CD8-positive, alpha-beta memory T cell (primary cell): ENCODE results near the gene PTGFRN. TPM values are rescaled to one million over a fixed set of nuclear protein-coding genes. Genes with fewer than 3 reads are reported as not detected.

ENCODE experiments used
- CTCF ChIA-PET: fragments of 350-600 bp; sonication (Branson Sonifier 250); formaldehyde crosslinking; loops from one replicate; lab custom pipeline; 2021; ENCODE audit warnings: antibody characterized with exemption; lab: Charles Lee
- POLR2A ChIA-PET: fragments of 350-600 bp; sonication (Branson Sonifier 250); formaldehyde crosslinking; loops from one replicate; lab custom pipeline; 2021; ENCODE audit warnings: antibody characterized with exemption; lab: Charles Lee
- DNase-seq, 5 donors: peaks; one replicate each; pipeline versions ENCODE4 v3.0.0 to v3.0.0-alpha.2; 2020 to 2022; ENCODE audit warnings: mixed read lengths in 1 of 5
- H3K27ac ChIP-seq: one replicate; pipeline ENCODE4 v1.7.0; 2013; ENCODE audit warnings: low read depth, mild to moderate bottlenecking, low read length, moderate library complexity
- H3K27me3 ChIP-seq: 2 replicates; pipeline ENCODE4 v1.7.0; 2013; ENCODE audit warnings: low read length, mild to moderate bottlenecking; ENCODE audit not compliant: insufficient read depth, poor library complexity, severe bottlenecking
- H3K36me3 ChIP-seq: 2 replicates; pipeline ENCODE4 v1.7.0; 2013; ENCODE audit warnings: mild to moderate bottlenecking, low read length, moderate library complexity; ENCODE audit not compliant: insufficient read depth
- H3K4me1 ChIP-seq: 2 replicates; pipeline ENCODE4 v1.7.0; 2013; ENCODE audit warnings: mild to moderate bottlenecking, low read length, moderate library complexity; ENCODE audit not compliant: insufficient read depth
- H3K4me3 ChIP-seq: 2 replicates; pipeline ENCODE4 v1.7.0; 2013; ENCODE audit warnings: mild to moderate bottlenecking, low read length
- H3K9me3 ChIP-seq: 2 replicates; pipeline ENCODE4 v1.7.0; 2013; ENCODE audit warnings: mild to moderate bottlenecking, low read length
- H3K27ac Mint-ChIP-seq, 8 donors: one replicate each; pipeline ENCODE4 v1.8.0; 2020 to 2021; ENCODE audit warnings: mixed read lengths in 8 of 8, mild to moderate bottlenecking in 6 of 8, inconsistent platforms in 3 of 8, moderate library complexity in 3 of 8
- H3K27me3 Mint-ChIP-seq, 2 donors: one replicate each; pipeline ENCODE4 v1.8.0; 2020 to 2021; ENCODE audit warnings: mixed read lengths in 2 of 2, mild to moderate bottlenecking in 1 of 2, moderate library complexity in 1 of 2
- H3K36me3 Mint-ChIP-seq, 3 donors: one replicate each; pipeline ENCODE4 v1.8.0; 2020 to 2021; ENCODE audit warnings: mixed read lengths in 3 of 3, inconsistent platforms in 1 of 3, mild to moderate bottlenecking in 1 of 3
- H3K4me1 Mint-ChIP-seq, 3 donors: one replicate each; pipeline ENCODE4 v1.8.0; 2020 to 2021; ENCODE audit warnings: mixed read lengths in 3 of 3, inconsistent platforms in 1 of 3, mild to moderate bottlenecking in 1 of 3
- H3K4me3 Mint-ChIP-seq, 7 donors: one replicate each; pipeline ENCODE4 v1.8.0; 2020 to 2021; ENCODE audit warnings: mixed read lengths in 7 of 7, mild to moderate bottlenecking in 6 of 7, moderate library complexity in 4 of 7, inconsistent platforms in 2 of 7
- H3K9me3 Mint-ChIP-seq, 5 donors: one replicate each; pipeline ENCODE4 v1.8.0; 2020 to 2022; ENCODE audit warnings: mixed read lengths in 5 of 5, mild to moderate bottlenecking in 3 of 5, moderate library complexity in 2 of 5, inconsistent platforms in 1 of 5
- polyA plus RNA-seq: library from polyadenylated mRNA; unstranded; fragments of 300-500 nt; fragmentation: Illumina TruSeq; gene quantifications from one replicate; pipeline ENCODE4 v1.2.3, GENCODE V29; 2021
- total RNA-seq, 2 experiments: library from RNA; stranded (reverse); gene quantifications; one replicate each; pipeline ENCODE4 v1.2.3, GENCODE V29; 2021

Gene PTGFRN
- total and polyA plus RNA-seq, 3 experiments from 2014 or later, result 0.39 to 6.5 (median 6.1) TPM

DNA sequence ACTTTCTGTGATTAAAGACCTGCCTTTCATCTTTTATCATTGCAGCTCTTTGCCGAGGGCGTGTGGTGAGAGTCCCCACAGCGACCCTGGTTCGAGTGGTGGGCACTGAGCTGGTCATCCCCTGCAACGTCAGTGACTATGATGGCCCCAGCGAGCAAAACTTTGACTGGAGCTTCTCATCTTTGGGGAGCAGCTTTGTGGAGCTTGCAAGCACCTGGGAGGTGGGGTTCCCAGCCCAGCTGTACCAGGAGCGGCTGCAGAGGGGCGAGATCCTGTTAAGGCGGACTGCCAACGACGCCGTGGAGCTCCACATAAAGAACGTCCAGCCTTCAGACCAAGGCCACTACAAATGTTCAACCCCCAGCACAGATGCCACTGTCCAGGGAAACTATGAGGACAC lies 32.0 kb downstream of the PTGFRN start:
- Histone ChIP-seq H3K27ac (no peak overlapping the region), H3K36me3 (no peaks in the 10 kb centered on the region), H3K9me3 (no peaks in the 10 kb centered on the region), H3K4me3 (no peak overlapping the region), H3K27me3 (no peaks in the 10 kb centered on the region), H3K4me1 (peaks cover 10% of the 10 kb centered on the region)
- no peak overlapping the region for H3K4me3 Mint-ChIP-seq
- H3K4me1 Mint-ChIP-seq, result peaks cover 5 to 9% (median 6%) of the 10 kb centered on the region in 3 donors
- no peak for DNase-seq
- no peak overlapping the region for H3K27ac Mint-ChIP-seq
- H3K36me3 Mint-ChIP-seq, result no peaks in the 10 kb centered on the region
- ChIA-PET POLR2A (no interaction called here), CTCF (no interaction called here)
- H3K27me3 Mint-ChIP-seq, result peaks cover 1 to 12% of the 10 kb centered on the region in 2 donors
- no peaks in the 10 kb centered on the region for H3K9me3 Mint-ChIP-seq

DNA sequence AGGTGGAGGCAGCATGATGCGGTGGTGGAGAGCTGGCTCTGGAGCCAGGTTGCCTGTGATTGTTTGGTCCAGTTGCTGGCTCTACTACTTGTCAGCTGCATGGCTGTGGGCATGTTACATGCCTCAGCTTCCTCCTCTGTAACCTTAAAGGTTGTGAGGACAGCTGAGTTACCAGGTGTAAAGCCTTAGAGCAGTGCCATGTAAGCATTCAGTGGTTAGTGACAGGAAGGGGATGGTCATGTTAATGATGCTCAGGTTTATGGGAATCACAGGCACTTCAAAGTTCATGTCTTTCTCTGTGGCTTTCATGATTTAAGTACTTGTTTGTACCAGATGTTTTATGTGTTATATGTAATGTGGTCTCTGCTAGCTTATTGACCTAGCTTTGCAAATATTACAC lies 32.6 kb downstream of the PTGFRN start:
- peak in 2 of 5 donors; percentile 7 to 22 for DNase-seq
- peaks cover 10% of the 10 kb centered on the region for H3K4me1 ChIP-seq
- no peak overlapping the region for H3K4me3 ChIP-seq
- ChIA-PET POLR2A (interaction anchor here (0.5 kb wide), 1 partner anchor 386 kb away, joined by 8 read pairs; no protein-coding TSS in a partner anchor), CTCF (no interaction called here)
- H3K27me3 Mint-ChIP-seq, result peaks cover 0 to 9% of the 10 kb centered on the region in 2 donors
- peaks cover 5 to 9% (median 6%) of the 10 kb centered on the region in 3 donors for H3K4me1 Mint-ChIP-seq
- H3K9me3 ChIP-seq, result no peaks in the 10 kb centered on the region
- no peaks in the 10 kb centered on the region for H3K27me3 ChIP-seq
- H3K27ac Mint-ChIP-seq, result peak overlapping the region in 2 of 8 donors; percentile 62 to 68
- H3K36me3 Mint-ChIP-seq, result no peaks in the 10 kb centered on the region
- H3K9me3 Mint-ChIP-seq, result no peaks in the 10 kb centered on the region
- H3K36me3 ChIP-seq, result no peaks in the 10 kb centered on the region
- no peak overlapping the region for H3K27ac ChIP-seq
- no peak overlapping the region for H3K4me3 Mint-ChIP-seq

DNA sequence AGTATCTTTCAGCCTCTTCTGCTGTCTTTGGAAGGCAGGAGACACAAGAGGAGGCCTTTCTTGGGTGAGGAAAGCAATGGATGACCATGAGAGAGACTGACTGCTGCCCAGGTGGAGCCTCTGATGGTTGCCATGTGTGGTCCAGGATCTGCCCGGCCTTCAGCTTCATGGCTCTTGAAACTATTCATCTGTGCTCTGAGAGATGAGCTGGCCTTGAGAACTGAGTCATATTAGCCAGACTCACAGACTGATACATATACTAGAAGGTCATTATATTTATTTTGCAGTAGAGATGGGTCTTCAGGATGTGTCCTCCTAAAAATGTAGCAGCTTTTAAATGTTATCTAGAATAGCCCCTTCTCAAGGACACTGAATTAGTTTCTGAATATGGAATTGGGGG lies 33.7 kb downstream of the PTGFRN start:
- Mint-ChIP-seq H3K27me3 (peaks cover 1 to 8% of the 10 kb centered on the region in 2 donors), H3K4me1 (peaks cover 5 to 9% (median 6%) of the 10 kb centered on the region in 3 donors), H3K27ac (peak overlapping the region in 2 of 8 donors; percentile 43 to 83), H3K9me3 (no peaks in the 10 kb centered on the region), H3K4me3 (no peak overlapping the region), H3K36me3 (no peaks in the 10 kb centered on the region)
- no peaks in the 10 kb centered on the region for H3K9me3 ChIP-seq
- DNase-seq, result no peak
- no peaks in the 10 kb centered on the region for H3K36me3 ChIP-seq
- H3K27ac ChIP-seq, result no peak overlapping the region
- H3K27me3 ChIP-seq, result no peaks in the 10 kb centered on the region
- peaks cover 10% of the 10 kb centered on the region for H3K4me1 ChIP-seq
- CTCF ChIA-PET, result interaction anchor here (0.9 kb wide), 1 partner anchor 32 kb away, joined by 3 read pairs; no protein-coding TSS in a partner anchor
- no peak overlapping the region for H3K4me3 ChIP-seq
- POLR2A ChIA-PET, result no interaction called here

DNA sequence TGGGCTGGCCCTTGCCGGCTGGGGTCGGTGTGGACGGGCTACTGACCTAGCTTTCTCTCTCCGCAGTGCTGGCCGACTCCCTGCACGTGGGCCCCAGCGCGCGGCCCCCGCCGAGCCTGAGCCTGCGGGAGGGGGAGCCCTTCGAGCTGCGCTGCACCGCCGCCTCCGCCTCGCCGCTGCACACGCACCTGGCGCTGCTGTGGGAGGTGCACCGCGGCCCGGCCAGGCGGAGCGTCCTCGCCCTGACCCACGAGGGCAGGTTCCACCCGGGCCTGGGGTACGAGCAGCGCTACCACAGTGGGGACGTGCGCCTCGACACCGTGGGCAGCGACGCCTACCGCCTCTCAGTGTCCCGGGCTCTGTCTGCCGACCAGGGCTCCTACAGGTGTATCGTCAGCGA lies 34.9 kb downstream of the PTGFRN start:
- H3K36me3 ChIP-seq, result no peaks in the 10 kb centered on the region
- ChIA-PET POLR2A (no interaction called here), CTCF (interaction anchor here (0.9 kb wide), 1 partner anchor 33 kb away, joined by 3 read pairs; no protein-coding TSS in a partner anchor)
- H3K4me3 ChIP-seq, result no peak overlapping the region
- no peak overlapping the region for H3K27ac ChIP-seq
- H3K27me3 ChIP-seq, result no peaks in the 10 kb centered on the region
- DNase-seq, result no peak
- peaks cover 5 to 9% (median 6%) of the 10 kb centered on the region in 3 donors for H3K4me1 Mint-ChIP-seq
- H3K4me1 ChIP-seq, result peaks cover 10% of the 10 kb centered on the region
- H3K4me3 Mint-ChIP-seq, result no peak overlapping the region
- peaks cover 1 to 8% of the 10 kb centered on the region in 2 donors for H3K27me3 Mint-ChIP-seq
- no peak overlapping the region for H3K27ac Mint-ChIP-seq
- no peaks in the 10 kb centered on the region for H3K9me3 Mint-ChIP-seq
- H3K9me3 ChIP-seq, result no peaks in the 10 kb centered on the region
- no peaks in the 10 kb centered on the region for H3K36me3 Mint-ChIP-seq

DNA sequence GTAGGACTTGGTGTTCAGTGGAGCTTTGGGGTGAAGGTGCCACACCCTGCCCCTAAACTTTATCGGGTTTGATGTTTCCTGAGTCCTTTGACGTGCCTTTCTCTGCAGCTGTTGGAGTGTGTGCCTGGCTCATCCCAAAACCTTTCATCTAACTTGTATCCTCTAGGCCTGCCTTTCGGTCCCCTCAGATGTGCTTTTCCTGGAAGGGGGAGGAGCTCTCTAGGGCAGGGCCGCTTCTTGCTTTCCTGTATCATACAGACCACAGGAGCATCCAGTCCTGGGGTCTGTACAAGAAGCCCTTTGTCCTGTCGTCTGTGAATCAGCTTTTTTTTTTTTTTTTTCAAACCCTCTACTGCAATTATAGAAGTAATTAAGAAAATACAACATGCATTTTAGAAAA lies 35.7 kb downstream of the PTGFRN start:
- H3K27ac ChIP-seq, result no peak overlapping the region
- Mint-ChIP-seq H3K27me3 (peaks cover 1 to 13% of the 10 kb centered on the region in 2 donors), H3K4me1 (peaks cover 5 to 9% (median 6%) of the 10 kb centered on the region in 3 donors), H3K4me3 (no peak overlapping the region), H3K9me3 (no peaks in the 10 kb centered on the region), H3K36me3 (no peaks in the 10 kb centered on the region), H3K27ac (peak overlapping the region in 1 of 8 donors; percentile 42)
- no peaks in the 10 kb centered on the region for H3K27me3 ChIP-seq
- CTCF ChIA-PET, result no interaction called here
- no peak for DNase-seq
- POLR2A ChIA-PET, result no interaction called here
- no peak overlapping the region for H3K4me3 ChIP-seq
- peaks cover 10% of the 10 kb centered on the region for H3K4me1 ChIP-seq
- H3K9me3 ChIP-seq, result no peaks in the 10 kb centered on the region
- no peaks in the 10 kb centered on the region for H3K36me3 ChIP-seq

DNA sequence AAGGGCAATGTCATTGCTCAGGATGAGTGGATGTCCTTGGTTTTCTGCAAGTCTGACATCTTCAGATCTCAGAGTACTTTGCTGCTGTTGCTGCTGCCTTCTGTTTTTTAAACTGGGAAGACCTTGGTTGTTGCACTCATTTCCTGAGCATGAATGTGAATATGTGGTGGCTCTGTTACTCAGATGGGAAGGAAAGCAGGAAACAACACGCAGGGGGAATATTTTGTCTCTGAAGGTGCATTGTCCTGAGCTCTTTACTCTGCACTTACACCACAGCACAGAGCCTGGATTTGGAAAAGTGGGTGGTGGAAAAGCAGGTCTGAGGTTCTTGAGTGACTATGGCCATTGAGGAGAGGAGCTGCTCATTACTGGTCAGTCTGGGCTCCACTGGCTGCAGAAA lies 36.3 kb downstream of the PTGFRN start:
- ChIA-PET CTCF (no interaction called here), POLR2A (no interaction called here)
- Histone ChIP-seq H3K4me3 (no peak overlapping the region), H3K4me1 (peaks cover 10% of the 10 kb centered on the region), H3K27ac (no peak overlapping the region), H3K27me3 (no peaks in the 10 kb centered on the region), H3K9me3 (no peaks in the 10 kb centered on the region), H3K36me3 (no peaks in the 10 kb centered on the region)
- no peak overlapping the region for H3K4me3 Mint-ChIP-seq
- peaks cover 5 to 9% (median 6%) of the 10 kb centered on the region in 3 donors for H3K4me1 Mint-ChIP-seq
- H3K27ac Mint-ChIP-seq, result peak overlapping the region in 1 of 8 donors; percentile 57
- H3K36me3 Mint-ChIP-seq, result no peaks in the 10 kb centered on the region
- H3K27me3 Mint-ChIP-seq, result peaks cover 1 to 13% of the 10 kb centered on the region in 2 donors
- H3K9me3 Mint-ChIP-seq, result no peaks in the 10 kb centered on the region
- no peak for DNase-seq

DNA sequence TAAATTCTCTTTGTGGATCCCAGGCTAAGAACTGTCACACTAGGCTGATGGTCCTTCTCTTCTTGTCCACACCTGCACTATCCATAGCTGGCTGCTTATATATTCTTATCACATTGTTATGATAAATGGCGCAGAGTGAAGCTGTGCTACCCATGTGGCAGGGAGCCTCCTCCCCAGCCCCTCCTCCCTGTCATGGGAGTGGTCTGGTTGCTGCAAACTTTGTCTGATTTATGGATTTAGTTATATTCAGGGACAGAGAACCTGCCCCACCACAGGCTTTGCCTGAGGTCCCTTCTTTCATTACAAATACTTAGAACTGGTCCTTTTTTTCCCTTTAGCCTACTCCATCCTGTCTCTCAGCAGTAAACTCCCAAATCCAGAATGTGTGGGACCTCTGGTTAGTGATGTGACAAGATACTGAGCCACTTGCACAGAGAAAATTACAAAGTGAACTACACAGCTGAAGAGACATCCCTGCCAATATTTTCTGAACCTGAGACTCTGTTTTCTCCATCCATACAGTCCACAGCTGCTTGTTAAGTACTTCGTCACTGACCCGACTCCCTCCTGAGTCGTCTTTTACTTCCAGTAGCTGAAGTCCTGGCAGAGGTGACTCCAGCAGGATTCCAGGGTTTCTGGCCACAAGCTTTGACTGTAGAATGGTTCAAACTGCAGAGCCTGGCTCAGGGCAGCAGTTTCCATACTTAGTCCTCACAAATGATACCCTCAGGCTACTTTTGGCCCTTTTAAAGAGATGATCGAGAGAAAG lies 37.6 kb downstream of the PTGFRN start:
- H3K36me3 ChIP-seq, result no peaks in the 10 kb centered on the region
- Mint-ChIP-seq H3K4me1 (peaks cover 4 to 6% (median 4%) of the 10 kb centered on the region in 3 donors), H3K9me3 (no peaks in the 10 kb centered on the region), H3K36me3 (no peaks in the 10 kb centered on the region), H3K27ac (no peak overlapping the region), H3K27me3 (peaks cover 1 to 9% of the 10 kb centered on the region in 2 donors), H3K4me3 (no peak overlapping the region)
- H3K27me3 ChIP-seq, result no peaks in the 10 kb centered on the region
- H3K4me1 ChIP-seq, result peaks cover 10% of the 10 kb centered on the region
- H3K27ac ChIP-seq, result no peak overlapping the region
- H3K9me3 ChIP-seq, result no peaks in the 10 kb centered on the region
- no peak for DNase-seq
- POLR2A ChIA-PET, result no interaction called here
- no peak overlapping the region for H3K4me3 ChIP-seq
- CTCF ChIA-PET, result no interaction called here

DNA sequence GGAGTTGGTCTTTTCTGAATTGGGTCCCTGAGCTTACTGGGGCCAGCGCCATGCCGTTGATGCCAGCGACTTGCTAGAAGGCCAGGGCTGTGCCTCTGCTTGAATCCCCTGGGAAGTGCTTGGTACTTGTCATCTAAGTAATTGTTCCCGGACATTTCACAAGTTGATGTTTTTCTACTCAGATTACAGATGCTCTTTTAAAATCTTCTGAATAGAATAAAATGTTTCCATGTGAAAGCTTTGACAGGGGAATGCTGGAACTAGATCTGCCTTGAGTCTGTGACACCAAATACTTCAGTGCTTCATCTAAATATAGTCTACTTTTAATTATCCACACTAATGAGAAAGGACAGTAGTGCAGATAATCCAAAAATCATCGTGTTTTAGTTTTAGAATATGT lies 38.3 kb downstream of the PTGFRN start:
- H3K27me3 Mint-ChIP-seq, result peaks cover 1 to 5% of the 10 kb centered on the region in 2 donors
- H3K9me3 Mint-ChIP-seq, result no peaks in the 10 kb centered on the region
- Histone ChIP-seq H3K4me3 (no peak overlapping the region), H3K27me3 (no peaks in the 10 kb centered on the region), H3K27ac (no peak overlapping the region), H3K9me3 (no peaks in the 10 kb centered on the region), H3K36me3 (no peaks in the 10 kb centered on the region), H3K4me1 (peaks cover 10% of the 10 kb centered on the region)
- CTCF ChIA-PET, result no interaction called here
- no peaks in the 10 kb centered on the region for H3K4me1 Mint-ChIP-seq
- POLR2A ChIA-PET, result no interaction called here
- DNase-seq, result no peak
- no peak overlapping the region for H3K27ac Mint-ChIP-seq
- no peaks in the 10 kb centered on the region for H3K36me3 Mint-ChIP-seq
- no peak overlapping the region for H3K4me3 Mint-ChIP-seq
